GM23248 (cell line): Measurements from ENCODE around the gene SUFU. TPM values are rescaled to one million over a fixed set of nuclear protein-coding genes. Genes with fewer than 3 reads are reported as not detected.

Source experiments
- DNase-seq: peaks from one replicate; pipeline ENCODE4 v3.0.0-alpha.2; 2015
- H2AFZ ChIP-seq: fragments of 200-600 bp; sonication (generic); 2 replicates; pipeline ENCODE4 v1.6.1; 2016; ENCODE audit warnings: antibody characterized with exemption
- H3F3A ChIP-seq: fragments of 200-600 bp; sonication (generic); 2 replicates; pipeline ENCODE4 v1.6.1; 2016; ENCODE audit warnings: mild to moderate bottlenecking, antibody characterized with exemption, mixed run types; ENCODE audit not compliant: insufficient read depth
- H3K27ac ChIP-seq: fragments of 200-600 bp; sonication (generic); 2 replicates; pipeline ENCODE4 v1.5.1; 2016; ENCODE audit warnings: mild to moderate bottlenecking
- H3K27me3 ChIP-seq: fragments of 200-600 bp; sonication (generic); replicated peaks from 2 replicates; pipeline ENCODE4 v1.6.1; 2016; ENCODE audit warnings: mild to moderate bottlenecking; ENCODE audit not compliant: insufficient read depth
- H3K36me3 ChIP-seq: fragments of 200-600 bp; sonication (generic); 2 replicates; pipeline ENCODE4 v1.6.1; 2016; ENCODE audit warnings: low read depth, mild to moderate bottlenecking
- H3K4me1 ChIP-seq: fragments of 200-600 bp; sonication (generic); 2 replicates; pipeline ENCODE4 v1.6.1; 2016; ENCODE audit warnings: mild to moderate bottlenecking; ENCODE audit not compliant: insufficient read depth
- H3K4me2 ChIP-seq: fragments of 200-600 bp; sonication (generic); one replicate; pipeline ENCODE4 v1.6.1; 2016; ENCODE audit warnings: mild to moderate bottlenecking; ENCODE audit not compliant: unreplicated experiment
- H3K4me3 ChIP-seq: fragments of 200-600 bp; sonication (generic); 2 replicates; pipeline ENCODE4 v1.5.1; 2016; ENCODE audit warnings: mild to moderate bottlenecking
- H3K79me2 ChIP-seq: fragments of 200-600 bp; sonication (generic); 2 replicates; pipeline ENCODE4 v1.6.1; 2016; ENCODE audit warnings: mild to moderate bottlenecking; ENCODE audit not compliant: insufficient read depth
- H3K9ac ChIP-seq: fragments of 200-600 bp; sonication (generic); 2 replicates; pipeline ENCODE4 v1.6.1; 2016; ENCODE audit warnings: mild to moderate bottlenecking
- H3K9me2 ChIP-seq: fragments of 200-600 bp; sonication (generic); 2 replicates; pipeline ENCODE4 v1.6.1; 2016; ENCODE audit warnings: mixed run types, mild to moderate bottlenecking, moderate library complexity; ENCODE audit not compliant: insufficient read depth
- H3K9me3 ChIP-seq: fragments of 200-600 bp; sonication (generic); one replicate; pipeline ENCODE4 v1.6.1; 2017; ENCODE audit warnings: low read depth
- H4K20me1 ChIP-seq: fragments of 200-600 bp; sonication (generic); 2 replicates; pipeline ENCODE4 v1.6.0; 2016; ENCODE audit not compliant: insufficient read depth
- EZH2 ChIP-seq: fragments of 200-600 bp; sonication (generic); IDR thresholded peaks from 2 replicates; pipeline ENCODE4 v1.6.1; 2018; ENCODE audit warnings: antibody characterized with exemption, mild to moderate bottlenecking; ENCODE audit not compliant: insufficient read depth, poor library complexity, severe bottlenecking
- EZH2phosphoT487 ChIP-seq: fragments of 200-600 bp; sonication (generic); IDR thresholded peaks from 2 replicates; pipeline ENCODE4 v1.6.1; 2018; ENCODE audit warnings: antibody characterized with exemption, moderate library complexity, mild to moderate bottlenecking, low read depth; ENCODE audit not compliant: insufficient read depth
- WGBS, 2 experiments: methylation state at CpG; one replicate each; pipeline ENCODE4 v1.1.6; 2015 to 2017; ENCODE audit warnings: low lambda C conversion rate in 2 of 2, low coverage in 1 of 2; ENCODE audit errors: missing lambda C conversion rate in 2 of 2; 5-methylcytosine and 5-hydroxymethylcytosine counted together
- in situ Hi-C: fragments of 300-500 bp; cut with MboI; formaldehyde crosslinking; loops from 2 replicates; pipeline ENCODE4 v1.15.0; 2020
- polyA plus RNA-seq: library from polyadenylated mRNA; unstranded; fragments of >200 nt; fragmentation: Nextera tagmentation; extraction: Ambion mirVana; gene quantifications from 2 replicates; pipeline ENCODE4 v1.2.1, GENCODE V29; 2016
- total RNA-seq: library from RNA; depleted of rRNA; stranded (reverse); fragments of >200 nt; shearing (Covaris generic); gene quantifications from 2 replicates; pipeline ENCODE4 v1.2.3, GENCODE V29; 2014

The SUFU gene
- total and polyA plus RNA-seq, 2 experiments from 2014 or later: 3.1 to 5.0 TPM

- Histone ChIP-seq H3K4me1 (peaks cover 12% of the 10 kb centered on the region), H3K9me3 (no peaks in the 10 kb centered on the region), H3F3A (peaks cover 15% of the 10 kb centered on the region; the same call in 1 of the 2 replicates), H4K20me1 (no peaks in the 10 kb centered on the region; the same call in 1 of the 2 replicates), H3K36me3 (peaks cover 6% of the 10 kb centered on the region; the same call in 1 of the 2 replicates), H3K79me2 (peaks cover 68% of the 10 kb centered on the region), H3K4me2 (peak overlapping the region; percentile 25), H3K4me3 (no peak overlapping the region), H3K27ac (peak overlapping the region; percentile 23; the same call in 1 of the 2 replicates), H2AFZ (no peak overlapping the region), H3K27me3 (no peaks in the 10 kb centered on the region), H3K9me2 (no peaks in the 10 kb centered on the region), H3K9ac (no peak overlapping the region)
- in situ Hi-C loops: no loop called here
- TF ChIP-seq EZH2: no peak
- no peak for TF ChIP-seq EZH2phosphoT487
- 72 to 73% methylated on average over 3 of the region's 3 CpGs for WGBS, 2 experiments
- DNase-seq: peak; percentile 67
These were observed 13.8 kb downstream of the SUFU start for GRCh38 chr10:102517553-102517952.

- Histone ChIP-seq H3K4me1 (peaks cover 27% of the 10 kb centered on the region), H3K9ac (no peak overlapping the region), H3K79me2 (peaks cover 56% of the 10 kb centered on the region), H3K4me3 (no peak overlapping the region), H3K27me3 (no peaks in the 10 kb centered on the region), H3K27ac (no peak overlapping the region), H3K9me2 (no peaks in the 10 kb centered on the region), H3K9me3 (no peaks in the 10 kb centered on the region), H3F3A (peaks cover 33% of the 10 kb centered on the region), H4K20me1 (no peaks in the 10 kb centered on the region; the same call in 1 of the 2 replicates), H2AFZ (no peak overlapping the region), H3K4me2 (no peak overlapping the region), H3K36me3 (no peaks in the 10 kb centered on the region)
- peak; percentile 28 for DNase-seq
- in situ Hi-C loops: no loop called here
- no peak for TF ChIP-seq EZH2phosphoT487
- TF ChIP-seq EZH2: no peak
- WGBS, 2 experiments: 88 to 92% methylated on average over 12 of the region's 12 CpGs
These were observed 15.6 kb downstream of the SUFU start for GRCh38 chr10:102519246-102519825.

- Histone ChIP-seq H2AFZ (no peak overlapping the region), H3K4me2 (peak overlapping the region; percentile 2), H3K27ac (peak overlapping the region; percentile 61), H3K9ac (0 out of 2 replicates have a peak overlapping the region, but pooled peaks have one; percentile 5), H3K79me2 (peaks cover 59% of the 10 kb centered on the region), H3K4me1 (peaks cover 22% of the 10 kb centered on the region), H3F3A (peaks cover 30% of the 10 kb centered on the region), H3K9me2 (no peaks in the 10 kb centered on the region), H3K36me3 (no peaks in the 10 kb centered on the region), H3K27me3 (no peaks in the 10 kb centered on the region), H4K20me1 (no peaks in the 10 kb centered on the region; the same call in 1 of the 2 replicates), H3K4me3 (no peak overlapping the region), H3K9me3 (no peaks in the 10 kb centered on the region)
- TF ChIP-seq EZH2phosphoT487 (no peak), EZH2 (no peak)
- WGBS, 2 experiments: 100% methylated on average over 1 of the region's 1 CpG
- in situ Hi-C loops: no loop called here
- DNase-seq: no peak
These were observed 19.1 kb downstream of the SUFU start for GRCh38 chr10:102522874-102523249.

GRCh38 chr10:102523250-102524029 is 19.7 kb downstream of the SUFU start:
- peaks cover 20% of the 10 kb centered on the region for H3K4me1 ChIP-seq
- no peaks in the 10 kb centered on the region for H3K27me3 ChIP-seq
- no peaks in the 10 kb centered on the region; the same call in 1 of the 2 replicates for H4K20me1 ChIP-seq
- no peaks in the 10 kb centered on the region for H3K36me3 ChIP-seq
- peaks cover 30% of the 10 kb centered on the region for H3F3A ChIP-seq
- TF ChIP-seq EZH2 (no peak), EZH2phosphoT487 (no peak)
- H3K9me2 ChIP-seq: no peaks in the 10 kb centered on the region
- H3K9ac ChIP-seq: 0 out of 2 replicates have a peak overlapping the region, but pooled peaks have one; percentile 5
- H3K4me3 ChIP-seq: no peak overlapping the region
- 44 to 47% methylated on average over 7 of the region's 7 CpGs for WGBS, 2 experiments
- peak overlapping the region; percentile 2 for H3K4me2 ChIP-seq
- H3K27ac ChIP-seq: peak overlapping the region; percentile 61
- DNase-seq: peak; percentile 76
- H3K9me3 ChIP-seq: no peaks in the 10 kb centered on the region
- peaks cover 64% of the 10 kb centered on the region for H3K79me2 ChIP-seq
- no peak overlapping the region for H2AFZ ChIP-seq
- in situ Hi-C loops: no loop called here
